ENCODE measurements around the gene HOXC12.

Gene HOXC12

DNA sequence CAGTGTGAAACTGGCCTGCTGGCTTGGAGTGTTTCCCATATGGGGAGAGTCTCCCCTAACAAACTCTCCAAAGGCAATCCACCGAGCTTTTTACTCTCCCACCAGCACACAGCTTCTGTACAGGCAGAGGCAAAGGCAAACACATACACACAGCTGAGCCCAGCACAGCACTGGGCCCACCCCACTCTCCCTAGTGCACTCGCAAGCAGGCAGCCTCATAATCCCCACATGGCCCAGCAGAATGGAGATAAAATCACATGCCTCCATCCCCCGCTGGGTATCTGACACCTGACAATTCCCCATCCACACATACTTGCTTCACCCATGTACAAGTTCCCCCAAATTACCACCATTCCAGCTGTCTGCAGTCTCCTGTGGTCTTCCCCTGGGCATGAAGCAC lies 3.4 kb downstream of the HOXC12 start:
- no peak for ATAC-seq
- TF ChIP-seq, protein P1, sequence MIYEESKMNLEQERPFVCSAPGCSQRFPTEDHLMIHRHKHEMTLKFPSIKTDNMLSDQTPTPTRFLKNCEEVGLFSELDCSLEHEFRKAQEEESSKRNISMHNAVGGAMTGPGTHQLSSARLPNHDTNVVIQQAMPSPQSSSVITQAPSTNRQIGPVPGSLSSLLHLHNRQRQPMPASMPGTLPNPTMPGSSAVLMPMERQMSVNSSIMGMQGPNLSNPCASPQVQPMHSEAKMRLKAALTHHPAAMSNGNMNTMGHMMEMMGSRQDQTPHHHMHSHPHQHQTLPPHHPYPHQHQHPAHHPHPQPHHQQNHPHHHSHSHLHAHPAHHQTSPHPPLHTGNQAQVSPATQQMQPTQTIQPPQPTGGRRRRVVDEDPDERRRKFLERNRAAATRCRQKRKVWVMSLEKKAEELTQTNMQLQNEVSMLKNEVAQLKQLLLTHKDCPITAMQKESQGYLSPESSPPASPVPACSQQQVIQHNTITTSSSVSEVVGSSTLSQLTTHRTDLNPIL (CRISPR knock-in tag; IDR thresholded peaks at IDR 0.05; ENCODE audit: low read depth), result no peak
- TF ChIP-seq, protein P2, sequence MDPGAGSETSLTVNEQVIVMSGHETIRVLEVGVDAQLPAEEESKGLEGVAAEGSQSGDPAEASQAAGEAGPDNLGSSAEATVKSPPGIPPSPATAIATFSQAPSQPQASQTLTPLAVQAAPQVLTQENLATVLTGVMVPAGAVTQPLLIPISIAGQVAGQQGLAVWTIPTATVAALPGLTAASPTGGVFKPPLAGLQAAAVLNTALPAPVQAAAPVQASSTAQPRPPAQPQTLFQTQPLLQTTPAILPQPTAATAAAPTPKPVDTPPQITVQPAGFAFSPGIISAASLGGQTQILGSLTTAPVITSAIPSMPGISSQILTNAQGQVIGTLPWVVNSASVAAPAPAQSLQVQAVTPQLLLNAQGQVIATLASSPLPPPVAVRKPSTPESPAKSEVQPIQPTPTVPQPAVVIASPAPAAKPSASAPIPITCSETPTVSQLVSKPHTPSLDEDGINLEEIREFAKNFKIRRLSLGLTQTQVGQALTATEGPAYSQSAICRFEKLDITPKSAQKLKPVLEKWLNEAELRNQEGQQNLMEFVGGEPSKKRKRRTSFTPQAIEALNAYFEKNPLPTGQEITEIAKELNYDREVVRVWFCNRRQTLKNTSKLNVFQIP (CRISPR knock-in tag; IDR thresholded peaks at IDR 0.05; ENCODE audit: borderline replicate concordance, low read depth), result no peak
- TF ChIP-seq ZNF70 (CRISPR knock-in tag; IDR thresholded peaks at IDR 0.05) (no peak), ZFP3 (CRISPR knock-in tag; IDR thresholded peaks at IDR 0.05) (no peak), BACH2 (CRISPR knock-in tag; IDR thresholded peaks at IDR 0.05; ENCODE audit: borderline replicate concordance) (no peak), ZNF565 (CRISPR knock-in tag; conservative IDR thresholded peaks at IDR 0.05; ENCODE audit: low read depth) (no peak), PPARA (CRISPR knock-in tag; IDR thresholded peaks at IDR 0.05; ENCODE audit: borderline replicate concordance) (no peak)

DNA sequence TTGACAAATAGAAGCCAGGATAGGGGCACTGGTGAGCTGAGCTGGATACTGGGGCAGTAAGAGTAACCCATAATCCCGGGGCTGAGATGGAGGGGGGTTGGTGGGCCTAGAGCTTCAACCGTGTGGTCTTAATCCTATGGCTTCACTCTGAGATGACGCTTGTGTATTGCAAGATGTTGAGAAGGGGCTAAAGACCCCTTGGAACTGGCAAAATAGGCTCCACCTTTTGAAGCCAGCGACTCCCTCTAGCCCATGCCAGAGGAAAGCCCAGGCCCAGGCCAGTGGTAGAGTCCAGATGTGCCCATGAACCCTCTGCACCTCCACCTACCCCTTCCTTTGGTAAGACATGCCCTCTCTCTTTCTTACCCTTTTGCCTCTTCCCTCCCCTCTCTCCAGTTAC lies 4.6 kb downstream of the HOXC12 start:
- no peak for TF ChIP-seq ARNTL (CRISPR knock-in tag; IDR thresholded peaks at IDR 0.05; ENCODE audit: borderline replicate concordance, low read depth)
- no peak for TF ChIP-seq CSDC2 (CRISPR knock-in tag; IDR thresholded peaks at IDR 0.05)
- no peak for TF ChIP-seq TOX (CRISPR knock-in tag; IDR thresholded peaks at IDR 0.05; ENCODE audit: borderline replicate concordance)
- TF ChIP-seq, protein P3, sequence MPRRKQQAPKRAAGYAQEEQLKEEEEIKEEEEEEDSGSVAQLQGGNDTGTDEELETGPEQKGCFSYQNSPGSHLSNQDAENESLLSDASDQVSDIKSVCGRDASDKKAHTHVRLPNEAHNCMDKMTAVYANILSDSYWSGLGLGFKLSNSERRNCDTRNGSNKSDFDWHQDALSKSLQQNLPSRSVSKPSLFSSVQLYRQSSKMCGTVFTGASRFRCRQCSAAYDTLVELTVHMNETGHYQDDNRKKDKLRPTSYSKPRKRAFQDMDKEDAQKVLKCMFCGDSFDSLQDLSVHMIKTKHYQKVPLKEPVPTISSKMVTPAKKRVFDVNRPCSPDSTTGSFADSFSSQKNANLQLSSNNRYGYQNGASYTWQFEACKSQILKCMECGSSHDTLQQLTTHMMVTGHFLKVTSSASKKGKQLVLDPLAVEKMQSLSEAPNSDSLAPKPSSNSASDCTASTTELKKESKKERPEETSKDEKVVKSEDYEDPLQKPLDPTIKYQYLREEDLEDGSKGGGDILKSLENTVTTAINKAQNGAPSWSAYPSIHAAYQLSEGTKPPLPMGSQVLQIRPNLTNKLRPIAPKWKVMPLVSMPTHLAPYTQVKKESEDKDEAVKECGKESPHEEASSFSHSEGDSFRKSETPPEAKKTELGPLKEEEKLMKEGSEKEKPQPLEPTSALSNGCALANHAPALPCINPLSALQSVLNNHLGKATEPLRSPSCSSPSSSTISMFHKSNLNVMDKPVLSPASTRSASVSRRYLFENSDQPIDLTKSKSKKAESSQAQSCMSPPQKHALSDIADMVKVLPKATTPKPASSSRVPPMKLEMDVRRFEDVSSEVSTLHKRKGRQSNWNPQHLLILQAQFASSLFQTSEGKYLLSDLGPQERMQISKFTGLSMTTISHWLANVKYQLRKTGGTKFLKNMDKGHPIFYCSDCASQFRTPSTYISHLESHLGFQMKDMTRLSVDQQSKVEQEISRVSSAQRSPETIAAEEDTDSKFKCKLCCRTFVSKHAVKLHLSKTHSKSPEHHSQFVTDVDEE (CRISPR knock-in tag; IDR thresholded peaks at IDR 0.05), result no peak
- TF ChIP-seq, protein P1 (CRISPR knock-in tag; IDR thresholded peaks at IDR 0.05; ENCODE audit: low read depth), result no peak
- TF ChIP-seq ZFP30 (CRISPR knock-in tag; IDR thresholded peaks at IDR 0.05), result no peak
- TF ChIP-seq ZNF70 (CRISPR knock-in tag; IDR thresholded peaks at IDR 0.05), result no peak
- TF ChIP-seq BACH2 (CRISPR knock-in tag; IDR thresholded peaks at IDR 0.05; ENCODE audit: borderline replicate concordance), result no peak
- no peak for ATAC-seq

DNA sequence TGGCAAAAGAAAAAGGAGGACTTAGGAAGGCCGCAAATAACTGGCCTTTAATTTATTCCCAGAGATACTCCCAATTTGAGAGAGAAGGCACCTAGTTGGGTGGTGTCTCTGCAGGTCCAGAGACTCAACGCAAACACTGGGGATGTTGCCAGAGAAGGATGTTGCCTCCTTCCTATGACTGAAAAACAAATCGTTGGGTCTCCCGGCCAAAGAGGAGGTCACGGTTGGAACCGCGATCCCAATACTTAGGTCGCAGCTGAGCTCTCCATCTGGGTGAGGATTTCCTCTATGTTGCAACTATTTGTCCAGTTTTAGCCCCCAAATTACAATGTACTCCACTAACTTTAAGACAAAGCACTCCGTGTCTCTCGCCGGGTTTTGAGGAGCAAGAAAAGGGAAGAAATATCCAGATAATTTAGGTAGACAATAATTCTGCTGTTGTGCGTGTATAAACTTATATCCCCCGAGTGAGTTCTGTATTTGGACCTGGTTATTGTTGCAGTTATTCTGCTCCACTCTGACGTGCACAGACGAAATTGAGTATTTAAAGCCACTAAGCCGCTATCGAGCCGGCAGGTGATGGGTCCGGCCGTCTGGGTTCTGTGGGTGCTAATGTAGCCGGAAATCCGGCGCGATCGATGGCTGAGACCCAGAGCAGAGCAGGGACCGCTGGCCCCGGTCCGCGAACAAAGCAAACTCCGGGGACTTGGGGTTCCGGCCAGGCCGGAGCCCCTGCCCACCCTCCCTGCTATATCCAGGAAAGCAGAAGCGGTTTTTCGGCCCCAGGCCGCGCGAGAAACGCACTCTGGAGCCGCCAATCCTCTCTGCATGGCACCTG lies 5.7 kb downstream of the HOXC12 start:
- no peak for TF ChIP-seq ZNF8 (CRISPR knock-in tag; IDR thresholded peaks at IDR 0.05)
- TF ChIP-seq TOX (CRISPR knock-in tag; IDR thresholded peaks at IDR 0.05; ENCODE audit: borderline replicate concordance), result no peak
- TF ChIP-seq ARNTL (CRISPR knock-in tag; IDR thresholded peaks at IDR 0.05; ENCODE audit: borderline replicate concordance, low read depth), result no peak
- no peak for TF ChIP-seq ESRRG (CRISPR knock-in tag; IDR thresholded peaks at IDR 0.05)
- no peak for TF ChIP-seq ISL1 (CRISPR knock-in tag; IDR thresholded peaks at IDR 0.05)
- no peak for ATAC-seq

DNA sequence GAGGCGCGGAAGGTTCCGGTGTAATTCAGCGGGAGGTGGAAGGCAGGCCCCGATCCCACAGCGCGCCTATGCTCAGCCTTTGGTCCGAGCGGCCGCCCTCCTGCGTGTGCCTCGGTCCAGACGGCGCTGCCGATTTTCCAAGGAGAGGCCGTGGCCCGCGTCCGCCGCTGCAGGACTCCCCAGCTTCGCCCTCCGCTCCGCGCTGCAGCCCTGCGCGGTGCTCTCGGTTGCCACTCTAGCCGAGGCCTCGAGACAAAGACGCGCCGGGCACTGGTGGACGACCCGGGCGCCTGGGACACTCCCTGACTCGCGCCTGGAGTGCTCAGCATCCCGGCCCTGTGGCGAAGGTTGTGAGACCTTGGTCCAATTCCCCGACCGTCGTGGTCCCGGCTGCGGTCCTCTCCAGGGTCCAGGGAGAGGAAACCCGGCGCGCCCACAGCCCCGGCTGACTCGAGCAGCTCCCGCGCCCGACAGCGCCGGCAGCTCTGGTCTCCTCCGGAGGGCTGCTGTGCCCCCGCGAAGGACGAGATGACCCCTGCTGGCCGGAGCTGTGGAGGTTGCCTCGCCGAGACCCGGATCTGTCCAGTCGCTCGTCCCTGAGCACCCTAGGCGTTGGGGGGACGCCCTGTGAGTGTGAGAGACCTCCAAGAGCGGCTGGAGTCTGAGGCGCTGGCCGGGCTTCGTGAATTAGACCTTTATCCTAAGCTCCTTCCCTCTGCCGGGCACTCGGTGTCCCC lies 6.5 kb downstream of the HOXC12 start:
- peak; percentile 43 for ATAC-seq
- TF ChIP-seq PPARA (CRISPR knock-in tag; IDR thresholded peaks at IDR 0.05; ENCODE audit: borderline replicate concordance) (no peak), ESRRG (CRISPR knock-in tag; IDR thresholded peaks at IDR 0.05) (no peak), TOX (CRISPR knock-in tag; IDR thresholded peaks at IDR 0.05; ENCODE audit: borderline replicate concordance) (no peak), ZNF70 (CRISPR knock-in tag; IDR thresholded peaks at IDR 0.05) (no peak), TCF4 (CRISPR knock-in tag; IDR thresholded peaks at IDR 0.05; ENCODE audit: borderline replicate concordance) (no peak), SNAI2 (CRISPR knock-in tag; IDR thresholded peaks at IDR 0.05) (no peak), OSR1 (CRISPR knock-in tag; IDR thresholded peaks at IDR 0.05) (no peak)
- TF ChIP-seq, protein P4, sequence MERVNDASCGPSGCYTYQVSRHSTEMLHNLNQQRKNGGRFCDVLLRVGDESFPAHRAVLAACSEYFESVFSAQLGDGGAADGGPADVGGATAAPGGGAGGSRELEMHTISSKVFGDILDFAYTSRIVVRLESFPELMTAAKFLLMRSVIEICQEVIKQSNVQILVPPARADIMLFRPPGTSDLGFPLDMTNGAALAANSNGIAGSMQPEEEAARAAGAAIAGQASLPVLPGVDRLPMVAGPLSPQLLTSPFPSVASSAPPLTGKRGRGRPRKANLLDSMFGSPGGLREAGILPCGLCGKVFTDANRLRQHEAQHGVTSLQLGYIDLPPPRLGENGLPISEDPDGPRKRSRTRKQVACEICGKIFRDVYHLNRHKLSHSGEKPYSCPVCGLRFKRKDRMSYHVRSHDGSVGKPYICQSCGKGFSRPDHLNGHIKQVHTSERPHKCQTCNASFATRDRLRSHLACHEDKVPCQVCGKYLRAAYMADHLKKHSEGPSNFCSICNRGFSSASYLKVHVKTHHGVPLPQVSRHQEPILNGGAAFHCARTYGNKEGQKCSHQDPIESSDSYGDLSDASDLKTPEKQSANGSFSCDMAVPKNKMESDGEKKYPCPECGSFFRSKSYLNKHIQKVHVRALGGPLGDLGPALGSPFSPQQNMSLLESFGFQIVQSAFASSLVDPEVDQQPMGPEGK (CRISPR knock-in tag; IDR thresholded peaks at IDR 0.05; ENCODE audit: borderline replicate concordance), result no peak
- TF ChIP-seq, protein P2 (CRISPR knock-in tag; IDR thresholded peaks at IDR 0.05; ENCODE audit: borderline replicate concordance, low read depth), result no peak
- TF ChIP-seq, protein P1 (CRISPR knock-in tag; IDR thresholded peaks at IDR 0.05; ENCODE audit: low read depth), result no peak
